ENCODE measurements around the gene MED12L.

The MED12L gene

DNA sequence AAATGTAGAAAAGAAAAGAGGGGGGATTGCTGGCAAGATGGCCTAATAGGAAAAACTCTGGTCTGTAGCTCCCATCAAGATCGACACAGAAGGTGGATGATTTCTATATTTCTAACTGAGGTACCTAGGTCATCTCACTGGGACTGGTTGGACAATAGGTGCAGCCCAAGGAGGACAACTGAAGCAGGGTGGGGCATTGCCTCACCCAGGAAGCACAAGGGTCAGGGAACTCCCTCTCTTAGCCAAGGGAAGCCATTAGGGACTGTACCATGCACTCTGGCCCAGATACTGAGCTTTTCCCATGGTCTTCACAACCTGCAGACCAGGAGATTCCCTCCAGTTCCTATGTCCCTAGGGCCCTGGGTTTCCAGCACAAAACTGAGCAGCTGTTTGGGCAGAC lies 398.0 kb downstream of the MED12L start:
- DNase-seq (ENCODE audit: low read depth, low spot score): no peak
- no CpG with 5 or more reads among the region's 1 CpG for WGBS (ENCODE audit: insufficient coverage, insufficient read length)

DNA sequence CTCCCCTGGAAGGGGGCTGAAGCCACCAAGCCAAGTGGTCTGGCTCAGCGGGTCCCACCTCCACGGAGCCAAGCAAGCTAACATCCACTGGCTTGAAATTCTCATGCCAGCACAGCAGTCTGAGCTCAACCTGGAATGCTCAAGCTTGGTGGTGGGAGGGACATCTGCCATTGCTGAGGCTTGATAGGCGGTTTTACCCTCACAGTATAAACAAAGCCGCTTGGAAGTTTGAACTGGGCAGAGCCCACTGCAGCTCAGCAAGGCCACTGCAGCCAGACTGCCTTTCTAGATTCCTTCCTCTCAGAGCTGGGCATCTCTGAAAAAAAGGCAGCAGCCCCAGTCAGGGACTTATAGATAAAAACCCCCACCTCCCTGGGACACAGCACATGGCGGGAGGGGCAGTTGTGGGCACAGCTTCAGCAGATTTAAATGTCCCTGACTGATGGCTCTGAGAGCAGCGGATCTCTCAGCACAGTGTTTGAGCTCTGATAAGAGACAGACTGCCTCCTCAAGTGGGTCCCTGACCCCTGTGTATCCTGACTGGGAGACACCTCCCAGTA lies 398.6 kb downstream of the MED12L start:
- Histone ChIP-seq H3K4me1 (ENCODE audit: control insufficient read depth, insufficient read depth, low read length) (no peaks in the 10 kb centered on the region), H3K36me3 (ENCODE audit: control insufficient read depth, insufficient read depth, low read length) (no peaks in the 10 kb centered on the region), H3K4me3 (ENCODE audit: low read length) (no peak overlapping the region), H3K9me3 (ENCODE audit: control insufficient read depth, insufficient read depth, low read length) (no peaks in the 10 kb centered on the region), H3K27ac (ENCODE audit: low read length) (no peak overlapping the region), H3K27me3 (ENCODE audit: control insufficient read depth, insufficient read depth, low read length) (no peaks in the 10 kb centered on the region)
- no CpG with 5 or more reads among the region's 6 CpGs for WGBS (ENCODE audit: insufficient coverage, insufficient read length)
- no peak for DNase-seq (ENCODE audit: low read depth, low spot score)

More for the DNA sequence above, 398.0 kb downstream of the MED12L start:
- no peak overlapping the region for H3K27ac ChIP-seq (ENCODE audit: low read length)
- H3K4me3 ChIP-seq (ENCODE audit: low read length): no peak overlapping the region
- no peaks in the 10 kb centered on the region for H3K9me3 ChIP-seq (ENCODE audit: control insufficient read depth, insufficient read depth, low read length)
- no peaks in the 10 kb centered on the region for H3K27me3 ChIP-seq (ENCODE audit: control insufficient read depth, insufficient read depth, low read length)
- no peaks in the 10 kb centered on the region for H3K4me1 ChIP-seq (ENCODE audit: control insufficient read depth, insufficient read depth, low read length)
- H3K36me3 ChIP-seq (ENCODE audit: control insufficient read depth, insufficient read depth, low read length): no peaks in the 10 kb centered on the region

Measured in iPS DF 6.9 (cell line).